ENCODE measurements around the gene PDE6D. TPM values are rescaled to one million over a fixed set of nuclear protein-coding genes. Genes with fewer than 3 reads are reported as not detected.

PDE6D gene
- total RNA-seq, 3 donors from 2014 or later (not counting 1 experiment from before 2014, with no cell fraction given), result 21.6 to 29.2 (median 22.8) TPM

DNA sequence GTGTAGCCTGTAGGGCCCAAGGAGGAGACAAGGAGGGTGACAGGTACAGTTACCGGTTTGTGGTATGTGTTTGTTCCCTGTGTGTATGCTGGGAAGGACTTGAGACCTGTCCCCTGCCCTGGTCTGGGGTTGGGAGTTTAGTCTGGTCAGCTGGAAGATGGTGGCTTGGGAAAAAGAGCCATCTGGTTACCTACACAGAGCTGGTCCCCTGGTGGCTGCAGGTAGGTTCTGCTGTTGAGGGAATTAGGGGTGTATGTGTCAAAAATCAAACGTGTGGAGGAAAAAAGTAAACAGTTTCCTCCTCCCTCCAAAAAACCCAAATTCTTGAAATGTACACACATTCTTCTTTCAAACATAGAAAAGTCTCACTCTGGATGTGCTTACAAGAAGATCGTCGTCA is 48.5 kb downstream of the PDE6D start:
- Histone ChIP-seq H3K36me3 (ENCODE audit: control insufficient read depth, insufficient read depth, low read length) (peaks cover 27% of the 10 kb centered on the region), H3K4me3 (ENCODE audit: low read length) (no peak overlapping the region), H3K9me3 (ENCODE audit: control insufficient read depth, insufficient read depth, low read length) (no peaks in the 10 kb centered on the region), H3K27me3 (ENCODE audit: control insufficient read depth, insufficient read depth, low read length) (no peaks in the 10 kb centered on the region), H3K4me1 (ENCODE audit: control insufficient read depth, insufficient read depth, low read length) (no peaks in the 10 kb centered on the region), H3K27ac (ENCODE audit: low read length) (no peak overlapping the region)
- no peak for TF ChIP-seq CTCF (IDR thresholded peaks at IDR 0.05)
- intact Hi-C loops (cut with micrococcal nuclease), result no loop called here
- Mint-ChIP-seq H3K27ac (no peak overlapping the region), H3K4me1 (no peaks in the 10 kb centered on the region), H3K27me3 (ENCODE audit: low read depth in 2 of 2) (no peaks in the 10 kb centered on the region), H3K36me3 (peaks cover 6% of the 10 kb centered on the region), H3K9me3 (no peaks in the 10 kb centered on the region), H3K4me3 (no peak overlapping the region)
- ATAC-seq (no peak), DNase-seq (no peak)
- 96% methylated on average over 3 of the region's 4 CpGs for WGBS (ENCODE audit: insufficient coverage)

GRCh38 chr2:231727621-231728020 is 53.5 kb downstream of the PDE6D start:
- DNase-seq (no peak), ATAC-seq (no peak)
- Histone ChIP-seq H3K27ac (ENCODE audit: low read length) (no peak overlapping the region), H3K4me3 (ENCODE audit: low read length) (no peak overlapping the region), H3K27me3 (ENCODE audit: control insufficient read depth, insufficient read depth, low read length) (no peaks in the 10 kb centered on the region), H3K36me3 (ENCODE audit: control insufficient read depth, insufficient read depth, low read length) (peaks cover 9% of the 10 kb centered on the region), H3K4me1 (ENCODE audit: control insufficient read depth, insufficient read depth, low read length) (no peaks in the 10 kb centered on the region), H3K9me3 (ENCODE audit: control insufficient read depth, insufficient read depth, low read length) (no peaks in the 10 kb centered on the region)
- WGBS (ENCODE audit: insufficient coverage), result 80% methylated on average over 4 of the region's 4 CpGs
- TF ChIP-seq CTCF (IDR thresholded peaks at IDR 0.05), result no peak
- no peaks in the 10 kb centered on the region for H3K27me3 Mint-ChIP-seq (ENCODE audit: low read depth in 2 of 2)
- no peaks in the 10 kb centered on the region for H3K36me3 Mint-ChIP-seq
- H3K27ac Mint-ChIP-seq, result no peak overlapping the region
- H3K4me1 Mint-ChIP-seq, result no peaks in the 10 kb centered on the region
- intact Hi-C loops (cut with micrococcal nuclease), result no loop called here
- H3K9me3 Mint-ChIP-seq, result no peaks in the 10 kb centered on the region
- no peak overlapping the region for H3K4me3 Mint-ChIP-seq

DNA sequence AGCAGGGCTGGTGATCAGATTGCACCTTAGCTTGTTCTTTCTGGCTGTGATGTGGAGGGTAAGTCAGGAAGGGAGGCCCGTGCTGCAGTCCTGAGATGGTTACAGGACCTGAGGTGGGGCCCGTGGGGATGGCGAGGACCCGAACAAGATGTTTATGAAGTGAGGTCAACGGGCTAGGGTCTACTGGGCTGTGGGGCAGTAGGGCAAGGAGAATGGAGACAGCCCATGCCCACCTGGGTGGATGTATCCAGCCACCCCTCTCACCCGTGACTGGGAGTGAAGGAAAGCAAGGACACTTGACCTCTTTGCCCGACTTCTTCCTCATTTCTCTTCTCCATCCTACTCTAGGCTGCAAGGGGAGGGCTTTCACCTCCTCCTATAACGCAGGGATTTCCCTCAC is 54.8 kb downstream of the PDE6D start:
- no peaks in the 10 kb centered on the region for H3K9me3 ChIP-seq (ENCODE audit: control insufficient read depth, insufficient read depth, low read length)
- intact Hi-C loops (cut with micrococcal nuclease), result no loop called here
- no peaks in the 10 kb centered on the region for H3K4me1 Mint-ChIP-seq
- WGBS (ENCODE audit: insufficient coverage), result 90% methylated on average over 8 of the region's 8 CpGs
- no peak overlapping the region for H3K27ac ChIP-seq (ENCODE audit: low read length)
- H3K27me3 Mint-ChIP-seq (ENCODE audit: low read depth in 2 of 2), result no peaks in the 10 kb centered on the region
- no peak overlapping the region for H3K27ac Mint-ChIP-seq
- no peaks in the 10 kb centered on the region for H3K36me3 Mint-ChIP-seq
- no peaks in the 10 kb centered on the region for H3K27me3 ChIP-seq (ENCODE audit: control insufficient read depth, insufficient read depth, low read length)
- H3K36me3 ChIP-seq (ENCODE audit: control insufficient read depth, insufficient read depth, low read length), result no peaks in the 10 kb centered on the region
- no peak for DNase-seq
- no peak for ATAC-seq
- no peak for TF ChIP-seq CTCF (IDR thresholded peaks at IDR 0.05)
- H3K4me3 Mint-ChIP-seq, result no peak overlapping the region
- H3K9me3 Mint-ChIP-seq, result no peaks in the 10 kb centered on the region
- no peak overlapping the region for H3K4me3 ChIP-seq (ENCODE audit: low read length)
- H3K4me1 ChIP-seq (ENCODE audit: control insufficient read depth, insufficient read depth, low read length), result peaks cover under 1% of the 10 kb centered on the region

DNA sequence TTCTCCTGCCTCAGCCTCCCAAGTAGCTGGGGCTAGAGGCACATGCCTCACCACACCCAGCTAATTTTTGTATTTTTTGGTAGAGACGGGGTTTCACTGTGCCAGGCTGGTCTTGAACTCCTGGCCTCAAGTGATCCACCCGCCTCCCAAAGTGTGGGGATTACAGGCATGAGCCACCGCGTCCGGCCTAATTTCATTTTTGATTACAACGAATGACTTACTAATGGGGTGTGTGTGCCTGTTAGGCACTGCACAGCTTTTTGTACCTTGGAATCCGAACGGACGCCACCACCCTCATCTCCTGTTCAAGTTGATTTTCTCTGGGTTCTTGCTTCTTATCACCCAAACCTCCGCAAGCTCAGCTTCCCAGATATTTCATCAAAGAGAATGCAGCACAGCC is 55.6 kb downstream of the PDE6D start:
- intact Hi-C loops (cut with micrococcal nuclease), result no loop called here
- DNase-seq (no peak), ATAC-seq (no peak)
- TF ChIP-seq CTCF (IDR thresholded peaks at IDR 0.05), result no peak
- WGBS (ENCODE audit: insufficient coverage), result 97% methylated on average over 10 of the region's 10 CpGs
- H3K4me3 ChIP-seq (ENCODE audit: low read length), result no peak overlapping the region
- Mint-ChIP-seq H3K36me3 (no peaks in the 10 kb centered on the region), H3K27me3 (ENCODE audit: low read depth in 2 of 2) (no peaks in the 10 kb centered on the region), H3K9me3 (no peaks in the 10 kb centered on the region), H3K27ac (no peak overlapping the region), H3K4me3 (no peak overlapping the region), H3K4me1 (no peaks in the 10 kb centered on the region)
- H3K36me3 ChIP-seq (ENCODE audit: control insufficient read depth, insufficient read depth, low read length), result no peaks in the 10 kb centered on the region
- H3K4me1 ChIP-seq (ENCODE audit: control insufficient read depth, insufficient read depth, low read length), result peaks cover 8% of the 10 kb centered on the region
- no peak overlapping the region for H3K27ac ChIP-seq (ENCODE audit: low read length)
- H3K9me3 ChIP-seq (ENCODE audit: control insufficient read depth, insufficient read depth, low read length), result no peaks in the 10 kb centered on the region
- H3K27me3 ChIP-seq (ENCODE audit: control insufficient read depth, insufficient read depth, low read length), result no peaks in the 10 kb centered on the region
